Testis (tissue), 3 donors: ENCODE data around the gene CEP95. TPM values are rescaled to one million over a fixed set of nuclear protein-coding genes. Genes with fewer than 3 reads are reported as not detected.
A peak's percentile ranks its signal among the peaks of the same experiment; 100 is the strongest.

ENCODE experiments used
- DNase-seq: peaks from one replicate; pipeline ENCODE4 v3.0.0-alpha.2; 2019
- H3K27ac ChIP-seq, 2 donors: fragments of 200-600 bp; sonication (generic); one replicate each; pipeline ENCODE4 v1.5.1; 2019
- H3K27me3 ChIP-seq: fragments of 200-600 bp; sonication (generic); one replicate; pipeline ENCODE4 v1.5.1; 2019
- H3K36me3 ChIP-seq: fragments of 200-600 bp; sonication (generic); one replicate; pipeline ENCODE4 v1.5.1; 2017; ENCODE audit warnings: low read depth; ENCODE audit errors: missing control alignments
- H3K4me1 ChIP-seq: fragments of 200-600 bp; sonication (generic); one replicate; pipeline ENCODE4 v1.5.1; 2019
- H3K4me3 ChIP-seq, 2 donors: fragments of 200-600 bp; sonication (generic); one replicate each; pipeline ENCODE4 v1.5.1; 2017 to 2019
- H3K9me3 ChIP-seq: fragments of 200-600 bp; sonication (generic); one replicate; pipeline ENCODE4 v1.5.1; 2017
- POLR2A ChIP-seq: fragments of 450-650 bp; IDR thresholded peaks from one replicate; pipeline ENCODE4 v1.6.1; 2017; ENCODE audit warnings: antibody characterized with exemption, mild to moderate bottlenecking, moderate library complexity
- WGBS, 2 donors: methylation state at CpG; one replicate each; pipeline ENCODE4 v1.1.5; 2018; 5-methylcytosine and 5-hydroxymethylcytosine counted together
- intact Hi-C: fragments of 100-400 bp; cut with DNase I; formaldehyde crosslinking; loops from one replicate; pipeline ENCODE4 v1.15.1; 2023; ENCODE audit warnings: low total_unique reads
- polyA plus RNA-seq: library from polyadenylated mRNA; stranded (reverse); fragments of 350-450 nt; fragmentation: Illumina TruSeq; extraction: RNeasy Lipid Tissue Mini Kit (QIAGEN cat#74804); gene quantifications from one replicate; pipeline ENCODE4 v1.2.3, GENCODE V29; 2014; ENCODE audit warnings: low read depth, low replicate concordance; ENCODE audit not compliant: insufficient read depth
- total RNA-seq, 2 donors: library from RNA; depleted of rRNA; stranded (reverse); fragments of >200 nt; gene quantifications; one replicate each; pipeline ENCODE4 v1.2.3, GENCODE V29; 2016
- TF ChIP-seq, protein P1 (sequence below), 3 experiments: fragments of 450-650 bp in 2 of 3; fragments of 200-600 bp in 1 of 3; sonication (generic) in 1 of 3; IDR thresholded peaks; one replicate each; pipeline ENCODE4 v1.5.1; 2016 to 2019; ENCODE audit warnings: antibody characterized with exemption in 3 of 3, mild to moderate bottlenecking in 2 of 3, moderate library complexity in 1 of 3

CEP95 gene
- total and polyA plus RNA-seq, 3 donors from 2014 or later: 54.1 to 93.5 (median 73.6) TPM

DNA sequence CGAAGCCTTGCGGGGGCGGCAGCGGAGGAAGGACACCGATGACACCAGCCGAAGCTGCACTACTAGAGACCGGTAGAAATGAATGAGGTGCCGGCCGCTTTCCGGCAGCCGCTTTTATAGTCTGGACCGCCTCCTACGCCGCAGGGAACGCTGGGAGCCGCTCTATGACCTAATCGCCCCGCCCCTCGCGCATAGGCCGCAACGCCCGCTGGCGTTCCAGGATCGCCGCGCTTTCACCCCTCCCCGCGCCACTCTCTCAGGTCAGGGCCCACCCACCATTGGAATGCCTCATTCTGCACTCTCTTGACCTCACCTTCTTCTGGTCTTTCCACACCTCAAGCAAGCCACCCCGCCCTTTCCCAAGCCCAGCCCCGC is 589 bp upstream of the CEP95 start, which contains the start of gene DDX5:
DDX5 (minus strand) TSS at position 89 of the 375 bp plus-strand sequence. CDS start 170 bp downstream, outside the sequence.
- H3K27ac ChIP-seq: peak within 1 kb of the TSS; percentile 98 to 100
- no peaks in the 10 kb centered on the region for H3K9me3 ChIP-seq
- peaks cover 14% of the 10 kb centered on the region for H3K4me1 ChIP-seq
- WGBS, 2 donors: 0% methylated on average over 11 to 31 of the region's 31 CpGs
- peak; percentile 98 for DNase-seq
- H3K4me3 ChIP-seq: peak within 1 kb of the TSS; percentile 98
- intact Hi-C loops: no loop called here
- TF ChIP-seq, protein P1, sequence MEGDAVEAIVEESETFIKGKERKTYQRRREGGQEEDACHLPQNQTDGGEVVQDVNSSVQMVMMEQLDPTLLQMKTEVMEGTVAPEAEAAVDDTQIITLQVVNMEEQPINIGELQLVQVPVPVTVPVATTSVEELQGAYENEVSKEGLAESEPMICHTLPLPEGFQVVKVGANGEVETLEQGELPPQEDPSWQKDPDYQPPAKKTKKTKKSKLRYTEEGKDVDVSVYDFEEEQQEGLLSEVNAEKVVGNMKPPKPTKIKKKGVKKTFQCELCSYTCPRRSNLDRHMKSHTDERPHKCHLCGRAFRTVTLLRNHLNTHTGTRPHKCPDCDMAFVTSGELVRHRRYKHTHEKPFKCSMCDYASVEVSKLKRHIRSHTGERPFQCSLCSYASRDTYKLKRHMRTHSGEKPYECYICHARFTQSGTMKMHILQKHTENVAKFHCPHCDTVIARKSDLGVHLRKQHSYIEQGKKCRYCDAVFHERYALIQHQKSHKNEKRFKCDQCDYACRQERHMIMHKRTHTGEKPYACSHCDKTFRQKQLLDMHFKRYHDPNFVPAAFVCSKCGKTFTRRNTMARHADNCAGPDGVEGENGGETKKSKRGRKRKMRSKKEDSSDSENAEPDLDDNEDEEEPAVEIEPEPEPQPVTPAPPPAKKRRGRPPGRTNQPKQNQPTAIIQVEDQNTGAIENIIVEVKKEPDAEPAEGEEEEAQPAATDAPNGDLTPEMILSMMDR (IDR thresholded peaks at IDR 0.05): peak in 1 of 3 experiments; percentile 6
- peak; percentile 81 for TF ChIP-seq POLR2A
- H3K36me3 ChIP-seq: no peaks in the 10 kb centered on the region
- H3K27me3 ChIP-seq: no peaks in the 10 kb centered on the region

DNA sequence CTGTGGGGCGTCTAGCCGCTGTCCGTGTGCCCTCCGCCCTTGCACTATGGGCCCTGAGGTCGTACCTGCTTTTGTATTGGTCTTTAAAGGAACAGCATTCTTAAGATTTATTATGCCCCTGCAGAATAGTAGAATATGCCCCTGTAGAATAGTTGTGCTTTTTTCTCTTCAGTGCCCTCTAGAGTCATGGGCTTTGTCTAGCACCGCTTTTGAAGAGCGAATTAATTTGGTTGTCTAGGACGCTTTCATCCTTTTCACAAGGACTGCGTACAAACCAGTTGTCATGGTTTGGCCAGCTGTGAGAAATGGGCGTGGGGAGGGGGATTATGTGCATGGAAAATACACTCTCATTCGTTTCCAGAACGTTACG is 621 bp downstream of the CEP95 start:
- H3K27ac ChIP-seq: peak overlapping the region; percentile 98 to 100
- peaks cover 14% of the 10 kb centered on the region for H3K4me1 ChIP-seq
- TF ChIP-seq, protein P1 (IDR thresholded peaks at IDR 0.05): peak in 2 of 3 experiments; percentile 9 to 33
- no peak for TF ChIP-seq POLR2A
- H3K36me3 ChIP-seq: no peaks in the 10 kb centered on the region
- WGBS, 2 donors: 0% methylated on average over 13 of the region's 13 CpGs
- intact Hi-C loops: no loop called here
- H3K9me3 ChIP-seq: no peaks in the 10 kb centered on the region
- peak overlapping the region; percentile 98 for H3K4me3 ChIP-seq
- no peak for DNase-seq
- no peaks in the 10 kb centered on the region for H3K27me3 ChIP-seq

DNA sequence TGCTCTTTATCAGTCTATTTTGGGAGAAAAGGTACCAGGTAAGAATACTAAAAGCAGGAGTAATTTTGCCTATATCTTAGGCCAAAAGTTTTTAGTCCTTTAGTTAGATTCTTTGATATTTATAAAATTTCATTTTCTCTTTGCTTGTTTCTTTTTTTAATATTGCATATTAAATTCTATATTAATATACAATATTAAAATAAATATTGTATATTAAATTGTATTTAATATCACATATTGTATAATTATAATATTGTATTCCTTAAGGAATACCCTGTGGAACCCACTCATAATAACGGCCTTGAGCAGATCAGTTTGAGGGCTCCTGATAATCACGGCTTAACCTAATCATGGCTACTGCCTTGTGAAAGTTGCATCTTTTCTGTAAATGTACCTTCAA is 1.9 kb downstream of the CEP95 start:
- DNase-seq: no peak
- Histone ChIP-seq H3K36me3 (no peaks in the 10 kb centered on the region), H3K4me1 (peaks cover 10% of the 10 kb centered on the region), H3K4me3 (no peak overlapping the region), H3K27ac (no peak overlapping the region), H3K9me3 (no peaks in the 10 kb centered on the region), H3K27me3 (no peaks in the 10 kb centered on the region)
- WGBS, 2 donors: 69 to 72% methylated on average over 2 of the region's 2 CpGs
- intact Hi-C loops: no loop called here
- TF ChIP-seq POLR2A: no peak
- TF ChIP-seq, protein P1 (IDR thresholded peaks at IDR 0.05): no peak

DNA sequence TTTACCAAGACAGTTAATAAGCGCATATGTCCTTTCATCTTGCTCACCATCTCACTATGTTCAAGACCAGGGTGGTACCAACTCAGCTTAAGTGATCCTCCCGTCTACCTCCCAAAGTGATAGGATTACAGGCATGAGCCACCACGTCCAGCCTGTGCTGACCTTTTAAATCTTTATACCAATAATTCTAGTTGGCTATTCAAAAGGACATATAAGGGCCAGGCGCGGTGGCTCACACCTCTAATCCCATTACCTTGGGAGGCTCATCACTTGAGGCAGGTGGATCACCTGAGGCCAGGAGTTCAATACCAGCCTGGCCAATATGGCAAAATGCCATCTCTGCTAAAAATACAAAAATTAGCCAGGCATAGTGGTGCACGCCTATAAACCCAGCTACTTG is 2.4 kb downstream of the CEP95 start:
- Histone ChIP-seq H3K9me3 (no peaks in the 10 kb centered on the region), H3K4me1 (peaks cover 7% of the 10 kb centered on the region), H3K4me3 (no peak overlapping the region), H3K36me3 (no peaks in the 10 kb centered on the region), H3K27ac (no peak overlapping the region), H3K27me3 (no peaks in the 10 kb centered on the region)
- 84 to 90% methylated on average over 6 of the region's 6 CpGs for WGBS, 2 donors
- intact Hi-C loops: no loop called here
- no peak for DNase-seq
- TF ChIP-seq, protein P1 (IDR thresholded peaks at IDR 0.05): no peak
- TF ChIP-seq POLR2A: no peak

DNA sequence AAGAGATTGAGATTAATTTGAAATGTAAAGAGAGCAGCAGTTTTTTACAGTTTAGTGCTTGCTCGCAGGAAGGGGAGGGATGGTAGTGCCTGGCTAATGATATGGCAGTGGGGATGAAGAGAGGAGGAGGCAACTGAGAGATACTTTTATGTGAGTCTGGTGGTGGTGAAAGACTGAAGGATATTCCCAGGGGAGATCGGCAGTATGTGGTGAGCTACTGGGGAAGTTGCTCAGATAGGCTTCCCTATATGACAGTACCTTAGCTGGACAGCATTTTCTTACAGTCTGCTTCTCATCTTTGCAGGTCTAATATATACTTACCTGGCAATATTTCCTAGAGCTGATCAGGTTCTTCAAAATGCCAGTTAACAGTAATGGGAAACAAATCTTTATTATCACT is 8.6 kb downstream of the CEP95 start:
- 68 to 89% methylated on average over 2 of the region's 2 CpGs for WGBS, 2 donors
- no peak overlapping the region for H3K4me3 ChIP-seq
- H3K27ac ChIP-seq: no peak overlapping the region
- no peaks in the 10 kb centered on the region for H3K9me3 ChIP-seq
- intact Hi-C loops: no loop called here
- TF ChIP-seq, protein P1 (IDR thresholded peaks at IDR 0.05): no peak
- H3K36me3 ChIP-seq: no peaks in the 10 kb centered on the region
- H3K4me1 ChIP-seq: no peaks in the 10 kb centered on the region
- H3K27me3 ChIP-seq: no peaks in the 10 kb centered on the region
- DNase-seq: no peak
